ENCODE results near the gene MTA3.

DNA sequence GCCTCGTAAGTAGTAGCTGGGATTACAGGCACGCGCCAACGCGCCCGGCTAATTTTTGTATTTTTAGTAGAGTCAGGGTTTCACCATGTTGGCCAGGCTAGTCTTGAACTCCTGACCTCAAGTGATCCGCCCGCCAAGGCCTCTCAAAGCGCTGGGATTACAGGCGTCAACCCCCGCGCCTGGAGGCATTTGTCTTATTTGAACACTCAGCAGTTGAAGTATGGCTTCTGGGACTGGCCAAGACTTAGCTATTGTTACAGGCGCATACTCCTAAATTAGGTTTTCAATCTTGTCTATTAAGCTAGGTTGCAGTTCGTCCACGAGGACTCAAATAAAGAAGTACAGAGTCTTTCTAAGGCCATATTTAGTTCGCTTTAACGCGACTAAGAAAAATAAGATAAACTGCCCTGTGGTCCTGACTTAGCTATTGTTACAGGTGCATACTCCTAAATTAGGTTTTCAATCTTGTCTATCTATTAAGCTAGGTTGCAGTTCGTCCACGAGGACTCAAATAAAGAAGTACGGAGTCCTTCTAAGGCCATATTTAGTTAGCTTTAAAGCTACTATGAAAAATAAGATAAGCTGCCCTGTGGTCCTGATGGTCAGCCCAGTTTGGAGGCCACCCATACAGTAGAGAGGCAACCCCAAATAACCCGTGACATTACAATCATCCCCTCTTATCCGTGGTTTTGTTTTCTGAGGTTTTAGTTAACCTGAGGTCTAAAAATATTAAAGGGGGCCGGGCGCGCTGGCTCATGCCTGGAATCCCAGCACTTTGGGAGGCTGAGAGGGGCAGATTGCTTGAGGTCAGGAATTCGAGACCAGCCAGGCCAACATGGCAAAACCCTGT, 20.8 kb upstream of the MTA3 start:
- no peak for TF ChIP-seq POLR2AphosphoS5 (IDR thresholded peaks at IDR 0.05)
- TF ChIP-seq, protein P1, sequence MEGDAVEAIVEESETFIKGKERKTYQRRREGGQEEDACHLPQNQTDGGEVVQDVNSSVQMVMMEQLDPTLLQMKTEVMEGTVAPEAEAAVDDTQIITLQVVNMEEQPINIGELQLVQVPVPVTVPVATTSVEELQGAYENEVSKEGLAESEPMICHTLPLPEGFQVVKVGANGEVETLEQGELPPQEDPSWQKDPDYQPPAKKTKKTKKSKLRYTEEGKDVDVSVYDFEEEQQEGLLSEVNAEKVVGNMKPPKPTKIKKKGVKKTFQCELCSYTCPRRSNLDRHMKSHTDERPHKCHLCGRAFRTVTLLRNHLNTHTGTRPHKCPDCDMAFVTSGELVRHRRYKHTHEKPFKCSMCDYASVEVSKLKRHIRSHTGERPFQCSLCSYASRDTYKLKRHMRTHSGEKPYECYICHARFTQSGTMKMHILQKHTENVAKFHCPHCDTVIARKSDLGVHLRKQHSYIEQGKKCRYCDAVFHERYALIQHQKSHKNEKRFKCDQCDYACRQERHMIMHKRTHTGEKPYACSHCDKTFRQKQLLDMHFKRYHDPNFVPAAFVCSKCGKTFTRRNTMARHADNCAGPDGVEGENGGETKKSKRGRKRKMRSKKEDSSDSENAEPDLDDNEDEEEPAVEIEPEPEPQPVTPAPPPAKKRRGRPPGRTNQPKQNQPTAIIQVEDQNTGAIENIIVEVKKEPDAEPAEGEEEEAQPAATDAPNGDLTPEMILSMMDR (IDR thresholded peaks at IDR 0.05): no peak
- no peak for TF ChIP-seq EP300 (IDR thresholded peaks at IDR 0.05)
- TF ChIP-seq POLR2A (IDR thresholded peaks at IDR 0.05): no peak

All from upper lobe of left lung (tissue), 4 donors.